Stimulated activated CD8-positive, alpha-beta memory T cell treated with anti-CD3 and anti-CD28 coated beads, Interleukin-7, amount 100 ng/mL, for 1 hour (primary cell): Measurements from ENCODE around the gene RNASE13.
"Not testable (repeated sequence)": the region's sequence is repeated elsewhere in the genome, so short reads cannot be mapped to it uniquely, and the experiment has no call there.

Source experiments
- DNase-seq, 2 donors: peaks; one replicate each; pipeline ENCODE4 v3.0.0-alpha.2; 2020; ENCODE audit warnings: low read depth in 2 of 2

The RNASE13 gene

DNA sequence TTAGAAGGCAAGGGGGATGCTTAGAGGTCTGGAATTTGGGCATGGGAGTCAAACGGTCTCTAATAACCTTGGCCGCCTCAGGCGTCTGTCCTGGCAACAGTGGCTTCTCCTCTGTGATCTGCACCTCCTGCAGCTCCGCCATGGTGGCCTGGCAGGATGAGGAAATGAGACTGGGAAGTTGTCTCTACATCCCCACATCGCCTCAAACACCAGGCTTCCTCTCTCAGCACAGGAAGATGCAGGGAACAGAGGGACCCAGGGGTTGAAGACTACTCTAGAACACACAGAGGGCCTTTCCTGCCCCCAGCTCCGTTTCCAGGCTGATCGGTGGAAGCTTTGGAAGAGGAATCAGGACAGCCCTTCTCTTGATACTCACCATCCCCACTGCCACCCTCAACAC lies 11.4 kb downstream of the RNASE13 start:
- no peak for DNase-seq

DNA sequence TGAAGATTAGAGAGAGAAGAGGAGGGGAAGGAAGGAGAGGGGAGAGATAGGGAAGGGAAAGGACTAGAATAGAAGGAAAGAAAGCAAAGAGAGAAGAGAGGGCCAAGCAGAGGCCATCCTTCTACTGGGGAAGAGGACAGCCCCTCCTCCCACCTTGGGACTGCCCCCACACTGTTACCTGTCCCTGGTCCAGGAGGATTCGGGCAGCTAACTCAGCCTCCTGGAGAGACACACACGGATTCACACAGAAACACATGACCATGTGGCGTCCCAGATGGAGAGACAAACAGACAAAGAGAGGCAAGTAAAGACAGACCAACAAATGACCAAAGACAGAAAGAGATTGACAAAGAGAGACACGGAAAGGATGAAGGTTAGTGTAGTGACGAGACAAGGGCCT lies 11.9 kb downstream of the RNASE13 start:
- DNase-seq, result no peak

DNA sequence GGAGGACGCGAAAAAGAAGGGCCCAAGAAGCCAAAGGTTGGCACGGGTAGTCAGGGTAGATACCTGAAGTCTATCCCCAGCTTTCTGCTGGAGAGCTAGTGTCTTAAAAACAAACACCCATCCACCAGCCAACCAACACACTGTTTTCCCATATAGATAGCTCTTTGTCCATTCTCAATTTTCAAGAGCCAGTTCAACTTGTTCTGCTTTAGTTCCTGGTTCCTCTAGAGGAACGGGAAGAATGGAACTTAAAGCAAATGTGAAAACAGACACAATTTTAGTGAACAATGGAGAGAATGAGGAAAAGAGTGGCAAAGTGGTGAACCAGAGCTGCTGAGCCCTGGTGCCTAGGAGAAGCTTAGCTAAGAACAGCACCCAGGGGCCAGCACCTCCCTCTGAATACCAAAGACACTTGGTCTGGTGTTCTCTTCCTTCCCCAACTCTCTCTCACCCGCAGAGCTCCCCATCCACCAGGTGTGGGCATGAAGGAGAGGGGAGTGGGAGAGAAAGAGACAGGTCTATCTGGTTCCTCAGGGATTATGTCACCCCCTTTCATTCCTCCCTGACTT lies 13.5 kb downstream of the RNASE13 start:
- DNase-seq, result no peak

DNA sequence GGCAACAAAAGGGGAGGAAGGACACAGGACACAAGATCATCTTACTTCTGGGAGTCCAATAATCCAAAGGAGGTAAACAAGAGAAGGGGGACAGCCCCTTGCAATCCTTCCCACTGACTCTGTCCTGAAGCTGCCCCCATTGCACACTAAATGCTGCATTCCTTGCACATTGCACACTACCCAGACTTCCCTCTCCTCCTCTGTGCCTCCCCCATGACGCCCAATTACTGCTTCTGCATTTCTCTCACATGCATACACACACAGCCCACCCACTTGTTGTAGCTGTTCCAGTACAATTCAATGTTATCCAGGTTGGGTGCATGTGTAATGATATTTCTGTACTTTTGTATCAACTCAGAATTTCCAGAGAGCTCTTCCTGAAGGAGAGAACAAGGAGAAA lies 15.2 kb downstream of the RNASE13 start:
- DNase-seq, result no peak

DNA sequence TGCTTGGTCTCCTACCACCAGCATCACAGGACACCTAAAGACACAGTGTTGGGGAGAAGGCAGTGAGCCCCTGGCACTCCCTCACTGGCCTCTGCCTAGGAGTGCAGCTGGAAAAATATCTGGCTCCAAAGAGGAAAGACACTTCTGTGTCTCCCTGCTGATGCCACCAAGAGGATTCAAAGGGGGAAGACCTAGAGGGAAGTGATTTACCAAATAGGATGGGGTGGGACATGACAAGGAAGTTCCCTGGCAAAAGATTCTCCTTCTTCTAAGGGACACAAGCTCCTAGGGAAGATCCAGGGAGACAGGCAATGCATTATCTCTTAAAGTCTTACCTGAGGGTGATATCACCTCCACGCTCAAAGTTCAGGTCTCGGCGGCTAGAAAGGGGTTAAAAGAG lies 15.8 kb downstream of the RNASE13 start:
- no peak for DNase-seq

DNA sequence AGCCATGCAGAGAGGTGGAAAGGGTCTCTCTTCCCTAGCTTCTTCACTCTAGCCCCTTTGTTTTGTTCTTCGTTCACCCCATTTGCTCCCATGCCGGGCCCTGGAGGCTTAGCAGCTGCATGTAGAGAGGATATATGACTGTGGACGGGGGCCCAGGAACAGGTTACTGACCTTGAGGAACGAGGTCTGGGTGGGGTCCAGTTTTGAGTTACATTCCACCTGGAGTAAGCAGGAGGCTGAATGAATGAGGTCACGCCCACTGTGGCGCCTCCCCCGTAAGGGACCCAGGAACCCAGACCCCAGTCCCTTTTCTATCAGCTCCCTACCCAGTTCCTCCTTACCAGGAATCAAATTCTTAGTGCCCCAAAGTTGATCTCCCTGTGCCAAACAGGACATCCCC lies 16.3 kb downstream of the RNASE13 start:
- no peak for DNase-seq

DNA sequence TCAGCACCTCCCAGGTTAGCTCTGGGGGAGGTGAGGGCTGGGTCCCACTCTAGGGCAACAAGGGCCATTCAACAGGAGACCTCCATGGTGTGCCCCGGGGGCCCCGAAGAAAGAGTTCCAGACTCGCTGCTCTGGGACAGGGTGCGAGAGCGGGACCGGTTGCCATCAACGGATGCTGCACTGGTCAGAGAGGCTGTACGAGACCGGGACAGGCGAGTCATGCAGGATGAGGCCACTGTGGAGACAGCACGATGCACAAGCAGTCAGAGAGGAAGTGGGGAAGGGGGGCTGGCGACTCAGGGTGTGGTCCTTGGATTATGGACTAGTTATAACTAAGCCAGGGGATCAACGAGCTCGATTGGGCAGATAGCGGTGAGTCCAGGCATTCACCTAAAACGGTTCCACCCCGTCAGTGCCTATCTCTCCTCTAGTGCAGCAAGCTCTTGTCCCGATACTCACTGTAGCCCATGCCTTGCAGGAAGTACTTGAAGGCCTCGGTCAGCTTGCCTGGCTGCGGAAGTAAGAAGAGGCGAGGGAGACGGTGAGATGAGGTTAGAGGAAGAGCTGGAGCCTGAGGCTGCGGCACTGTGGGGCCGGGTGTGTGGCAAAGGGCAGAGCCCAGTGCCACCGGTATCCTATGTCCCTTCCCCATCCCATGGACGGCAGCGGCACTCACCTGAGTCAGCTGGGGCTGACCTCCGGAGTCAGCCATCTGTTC lies 16.9 kb downstream of the RNASE13 start:
- no peak for DNase-seq

DNA sequence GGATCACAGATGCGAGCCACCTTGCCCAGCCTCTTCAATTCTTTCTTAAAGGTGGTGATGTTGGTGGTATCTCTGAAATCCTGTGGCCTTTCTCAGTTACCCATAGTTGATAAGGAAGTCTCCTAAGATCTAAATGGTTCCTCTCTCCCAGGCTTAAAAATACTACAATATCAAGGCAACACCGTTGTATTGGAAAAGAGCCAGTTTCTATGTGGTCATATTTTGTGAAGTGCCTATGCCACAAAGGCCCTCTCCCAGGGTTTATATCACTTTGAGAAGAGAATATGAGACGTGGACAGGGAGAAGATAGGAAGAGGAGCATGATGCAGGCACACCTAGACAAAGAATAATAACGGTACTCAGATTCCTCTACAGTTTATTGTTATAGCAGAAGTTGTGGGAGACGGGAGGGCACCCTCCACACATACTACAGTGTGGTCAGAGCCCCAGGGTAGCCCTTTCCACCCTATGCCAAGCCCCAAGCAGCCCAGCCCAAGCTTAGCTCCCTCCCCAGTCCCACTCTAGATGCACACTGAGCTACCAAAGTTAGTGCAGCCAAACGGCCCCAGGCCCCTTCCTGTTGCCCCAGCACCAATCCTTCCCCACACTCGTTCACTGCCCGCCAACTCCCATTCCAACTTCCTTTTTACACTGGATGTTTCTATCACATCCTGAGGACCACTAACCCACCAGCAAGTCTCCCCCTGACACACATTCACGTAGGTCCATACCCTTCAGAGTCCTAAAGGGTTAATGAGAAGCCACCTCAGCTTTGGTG lies 18.0 kb downstream of the RNASE13 start:
- DNase-seq, result no peak

DNA sequence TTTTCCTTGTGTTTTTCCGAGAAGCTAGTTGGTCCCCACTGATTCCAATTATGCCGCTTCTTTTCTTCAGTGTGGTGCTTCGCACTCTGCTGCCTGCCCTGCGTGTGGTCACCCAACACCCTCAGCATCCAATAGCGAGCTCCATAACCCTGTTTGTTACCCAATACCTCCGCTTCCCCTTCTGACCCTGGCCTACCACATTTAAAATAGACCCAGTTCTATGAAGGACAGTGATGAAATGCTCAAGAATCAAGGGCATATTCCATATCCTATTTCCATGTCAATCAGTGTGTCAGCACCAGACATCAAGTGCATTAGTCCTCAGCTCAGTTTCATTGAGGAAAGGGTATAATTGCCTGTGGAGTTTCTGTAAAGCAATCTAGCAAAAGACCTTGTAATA lies 19.3 kb downstream of the RNASE13 start:
- DNase-seq, result no peak

DNA sequence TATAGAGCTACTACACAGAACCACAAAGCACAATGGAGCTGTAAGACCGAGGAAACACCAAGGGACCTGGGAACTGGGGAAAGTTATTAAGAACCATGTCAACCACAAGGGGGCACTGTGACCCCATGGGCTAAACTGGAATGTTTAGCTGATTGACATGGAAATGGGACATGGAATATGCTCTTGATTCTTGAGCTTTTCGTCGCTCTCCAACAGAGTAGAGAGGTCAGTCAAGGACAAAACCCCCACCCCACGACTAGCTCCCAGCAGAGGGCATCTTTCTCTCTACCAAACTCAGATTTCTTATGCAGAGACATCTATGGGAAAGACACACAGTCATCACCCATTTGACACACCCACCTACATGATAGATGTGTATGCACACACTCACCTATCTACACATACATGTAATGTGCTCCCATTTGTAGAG lies 19.8 kb downstream of the RNASE13 start:
- peak; percentile 60 to 76 for DNase-seq

DNA sequence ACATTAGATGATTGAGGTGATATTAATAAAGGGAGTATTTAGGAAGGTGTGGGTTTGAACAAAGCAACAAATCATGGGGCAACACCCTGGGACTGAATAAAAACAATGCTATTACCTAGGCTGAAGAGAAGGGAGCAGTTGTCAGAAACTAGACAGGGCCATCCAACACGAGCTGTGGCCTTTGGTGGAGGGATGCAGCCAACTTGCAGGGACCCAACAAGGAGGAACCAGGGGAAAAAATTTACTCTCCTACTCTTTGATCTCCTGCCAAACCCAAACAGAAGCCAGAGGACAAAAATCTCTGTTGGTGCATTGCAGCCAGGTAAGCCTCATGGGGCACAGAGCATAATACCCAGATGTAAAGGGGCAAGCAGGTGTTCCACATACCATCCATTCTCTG lies 23.5 kb downstream of the RNASE13 start:
- no peak for DNase-seq

DNA sequence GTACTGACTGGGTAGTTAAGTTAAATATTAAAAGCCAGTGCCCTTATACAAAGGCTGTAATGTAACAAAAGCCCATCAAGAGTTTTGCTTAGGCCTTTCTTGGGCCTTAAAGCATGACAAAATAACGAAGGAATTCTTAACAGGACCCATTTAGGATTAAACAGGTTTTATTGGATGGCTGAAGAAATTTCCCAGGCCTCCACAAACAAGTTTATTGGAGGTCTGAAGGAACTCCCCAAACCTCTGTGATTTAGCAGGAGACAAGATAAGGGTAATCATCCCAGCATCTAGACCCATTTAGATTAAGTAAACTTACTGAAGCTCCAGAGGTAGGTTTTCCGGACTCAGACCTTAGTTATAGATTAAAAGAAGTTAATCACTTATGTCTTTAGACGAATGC lies 24.9 kb downstream of the RNASE13 start:
- not testable (repeated sequence) for DNase-seq

DNA sequence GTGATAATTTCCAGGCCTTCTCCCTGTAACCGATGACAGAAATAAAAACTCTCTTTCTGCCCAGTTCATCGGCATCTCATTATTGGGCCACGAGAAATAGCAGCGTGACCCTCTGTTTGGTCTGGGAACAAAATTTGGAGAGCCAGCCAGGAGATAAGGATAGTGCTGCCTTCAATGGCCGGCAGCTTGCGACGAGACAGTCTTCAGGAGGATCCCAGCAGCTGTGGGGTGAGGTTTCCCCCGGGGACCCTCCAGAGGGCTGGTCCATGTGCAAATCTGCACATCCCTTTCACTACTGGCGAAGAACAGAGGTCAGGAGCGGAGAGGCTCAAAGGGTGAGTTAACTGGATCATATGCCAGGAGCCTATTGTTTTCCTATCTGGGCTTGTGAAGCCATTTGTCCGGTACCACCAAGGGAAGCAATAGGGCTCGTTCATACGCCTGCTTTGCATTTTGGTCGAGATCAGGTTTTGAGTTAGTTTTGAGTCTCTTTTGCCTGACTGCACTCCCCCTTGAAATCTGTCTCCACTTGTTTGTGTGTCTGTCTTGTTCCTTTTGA lies 30.7 kb downstream of the RNASE13 start:
- no peak for DNase-seq

DNA sequence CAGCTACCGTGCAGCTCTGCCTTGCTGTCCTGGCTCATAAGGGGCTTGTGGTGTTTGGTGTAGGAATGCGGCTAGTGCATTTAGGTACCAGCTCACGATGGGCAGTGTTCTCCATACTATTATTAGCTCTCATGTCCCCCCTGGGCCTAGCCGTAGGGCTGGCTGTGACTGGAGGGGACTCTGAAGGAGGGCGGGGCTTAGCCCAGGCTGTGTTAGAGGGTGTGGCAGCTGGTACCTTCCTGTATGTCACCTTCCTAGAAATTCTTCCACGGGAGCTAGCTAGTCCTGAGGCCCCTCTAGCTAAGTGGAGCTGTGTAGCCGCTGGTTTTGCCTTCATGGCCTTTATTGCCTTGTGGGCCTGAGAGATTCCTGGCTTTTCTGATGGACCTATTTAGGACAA lies 33.4 kb downstream of the RNASE13 start:
- no peak for DNase-seq

DNA sequence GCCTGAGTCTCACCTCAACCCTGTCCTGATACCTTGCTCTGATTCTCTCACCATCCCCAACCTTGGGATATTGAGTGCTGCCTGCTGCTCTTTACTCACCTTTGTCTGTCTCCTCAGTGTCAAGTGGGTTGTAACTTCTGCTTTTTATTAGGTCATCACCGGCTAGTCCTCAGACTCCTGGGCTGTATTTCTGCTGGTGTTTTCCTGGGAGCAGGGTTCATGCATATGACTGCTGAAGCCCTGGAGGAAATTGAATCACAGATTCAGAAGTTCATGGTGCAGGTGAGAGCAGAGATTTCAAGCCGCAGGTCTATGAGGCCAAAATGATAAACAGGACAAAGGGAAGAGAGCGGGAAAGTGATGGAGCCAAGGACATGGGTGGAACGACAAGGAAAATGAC lies 35.0 kb downstream of the RNASE13 start:
- no peak for DNase-seq

DNA sequence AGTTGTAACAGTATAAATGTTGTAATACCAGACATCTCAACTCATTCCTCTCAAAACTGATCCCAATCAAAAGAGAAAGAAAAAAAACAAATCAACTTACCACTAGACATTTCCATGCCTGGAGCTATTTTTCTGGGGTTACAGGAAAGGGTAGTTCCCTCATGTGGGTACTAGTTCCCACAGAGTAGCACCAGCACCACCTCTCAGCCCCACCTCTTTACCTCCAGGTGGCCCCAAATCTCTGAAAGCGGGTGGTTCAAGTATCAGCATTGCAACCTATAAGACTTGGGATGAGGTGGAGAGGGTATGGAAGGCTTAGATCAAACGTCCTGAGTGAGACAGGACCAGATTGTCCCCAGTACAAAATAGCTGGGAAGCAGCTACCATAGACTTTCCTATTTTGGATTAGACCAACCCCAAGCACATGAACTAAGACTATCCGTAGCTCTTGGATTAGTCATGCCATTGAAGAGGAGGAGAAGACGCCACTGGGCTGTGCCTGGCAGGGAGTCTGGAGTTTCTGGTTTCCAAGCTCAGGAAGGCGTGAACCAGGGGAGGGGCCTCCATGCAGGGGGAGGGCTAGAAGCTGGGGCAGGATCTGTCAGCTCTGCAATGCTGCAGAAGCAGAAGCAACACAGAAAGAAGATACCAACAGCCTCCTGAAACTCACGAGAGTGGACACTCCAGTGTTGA lies 35.8 kb downstream of the RNASE13 start, which contains the start of gene SLC39A2:
SLC39A2 (plus strand) TSS at position 620 of the 693 bp plus-strand sequence. CDS start 154 bp downstream, outside the sequence.
- no peak for DNase-seq

DNA sequence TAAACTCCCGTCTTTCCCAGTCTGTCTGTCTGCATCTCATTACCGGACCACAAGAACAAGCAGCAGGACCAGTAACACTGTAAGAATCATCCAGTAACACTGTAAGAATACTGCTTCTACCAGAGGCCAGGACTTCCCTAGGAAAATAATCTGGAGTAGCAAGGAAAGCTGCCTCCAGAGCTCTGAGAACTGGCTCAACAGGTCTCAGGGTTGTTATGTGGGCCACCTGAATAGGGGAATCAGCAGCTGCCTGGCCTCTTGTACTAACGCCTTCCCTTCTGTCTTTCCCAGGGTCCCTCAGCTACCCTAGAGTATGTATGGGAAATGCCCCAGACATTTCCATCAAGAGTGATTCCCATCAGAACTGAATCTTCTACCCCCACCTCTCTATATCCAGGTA lies 36.5 kb downstream of the RNASE13 start:
- no peak for DNase-seq

DNA sequence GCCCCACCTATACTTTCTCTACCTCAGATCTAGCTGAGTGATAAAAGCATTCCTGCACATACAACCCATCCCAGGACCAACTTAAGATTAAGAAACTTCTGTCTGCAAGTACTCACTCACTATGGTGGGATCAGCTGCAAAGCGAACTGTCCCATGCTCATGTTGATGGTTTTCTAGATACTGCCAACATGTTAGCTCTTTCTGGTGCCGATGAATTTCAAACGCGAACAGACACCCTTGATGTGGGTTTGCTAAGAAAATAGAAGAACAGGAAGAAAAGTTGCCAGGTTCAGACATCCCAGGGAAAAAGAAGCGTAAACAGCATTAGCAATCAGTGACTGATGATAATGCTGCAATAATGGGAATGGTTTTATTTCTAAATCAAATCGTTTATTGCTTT lies 37.0 kb downstream of the RNASE13 start:
- no peak for DNase-seq

DNA sequence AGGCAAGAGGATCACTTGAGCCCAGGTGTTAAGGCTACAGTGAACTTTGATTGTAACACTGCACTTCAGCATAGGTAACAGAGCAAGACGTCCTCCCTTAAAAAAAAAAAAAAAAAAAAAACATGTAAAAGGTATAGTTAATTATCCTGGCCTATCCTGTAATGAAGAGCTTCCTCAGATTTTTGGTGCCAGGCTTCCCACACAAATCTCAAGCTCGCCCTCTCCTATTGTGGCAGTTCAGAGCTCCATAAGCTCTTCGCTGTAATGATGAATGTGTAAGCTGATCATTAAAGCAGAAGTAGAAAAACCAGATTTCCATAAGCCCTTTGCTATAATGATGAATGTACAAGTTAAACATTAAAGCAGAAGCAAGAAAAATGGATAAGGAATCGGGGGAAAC lies 37.5 kb downstream of the RNASE13 start:
- DNase-seq, result no peak

DNA sequence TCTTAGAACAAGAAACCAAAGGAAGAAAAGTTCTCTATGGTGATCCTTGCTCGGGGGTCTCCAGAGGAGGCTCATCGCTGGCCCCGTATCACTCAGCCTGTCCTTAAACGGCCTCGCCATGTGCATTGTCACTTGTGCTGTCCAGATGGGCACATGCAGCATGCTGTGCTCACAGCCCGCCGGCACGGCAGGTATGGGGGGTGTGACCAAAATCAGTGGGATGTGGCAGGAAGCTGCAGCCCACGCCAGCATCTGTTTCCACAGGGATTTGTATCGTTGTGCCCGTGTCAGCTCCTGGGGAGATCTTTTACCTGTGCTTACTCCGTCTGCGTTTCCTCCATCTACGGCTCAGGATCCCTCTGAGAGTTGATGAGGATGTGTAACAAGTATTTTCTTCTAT lies 38.1 kb downstream of the RNASE13 start:
- DNase-seq, result no peak

DNA sequence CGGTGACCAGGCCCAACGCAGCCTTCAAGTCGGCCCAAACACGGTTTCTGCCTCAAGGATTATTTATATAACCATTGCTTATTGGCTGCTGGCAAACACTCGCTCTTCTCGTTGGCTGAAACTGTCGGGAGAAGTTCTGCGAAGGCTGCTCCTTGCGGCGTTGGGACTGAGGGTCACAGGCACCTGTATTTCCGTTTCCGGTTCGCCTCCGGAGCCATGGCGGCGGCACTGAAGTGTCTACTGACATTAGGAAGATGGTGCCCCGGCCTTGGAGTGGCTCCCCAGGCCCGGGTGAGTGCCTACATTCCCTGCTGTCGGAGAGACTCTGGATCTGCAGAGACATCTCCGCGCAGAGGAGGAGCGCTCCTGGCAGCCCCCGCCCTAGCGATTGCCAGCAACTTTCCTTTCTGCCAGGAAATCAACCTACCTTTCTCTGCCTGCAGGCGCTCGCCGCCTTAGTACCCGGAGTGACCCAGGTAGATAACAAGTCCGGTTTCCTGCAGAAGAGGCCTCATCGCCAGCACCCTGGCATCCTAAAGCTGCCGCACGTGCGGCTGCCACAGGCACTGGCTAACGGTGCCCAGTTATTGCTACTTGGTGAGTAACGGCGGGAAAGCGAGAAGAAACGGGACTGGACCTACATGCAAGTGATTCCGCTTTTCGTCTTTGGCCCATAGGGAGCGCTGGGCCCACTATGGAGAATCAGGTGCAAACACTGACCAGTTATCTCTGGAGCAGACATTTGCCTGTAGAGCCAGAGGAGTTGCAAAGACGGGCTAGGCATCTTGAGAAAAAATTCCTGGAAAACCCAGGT lies 44.6 kb downstream of the RNASE13 start, which contains the start of gene METTL17:
METTL17 (plus strand) TSS at position 194 of the 814 bp plus-strand sequence; CDS start at position 217, 23 bp downstream.
- DNase-seq, result peak; percentile 64 to 65
